ENCODE data around the gene MATR3.

DNA sequence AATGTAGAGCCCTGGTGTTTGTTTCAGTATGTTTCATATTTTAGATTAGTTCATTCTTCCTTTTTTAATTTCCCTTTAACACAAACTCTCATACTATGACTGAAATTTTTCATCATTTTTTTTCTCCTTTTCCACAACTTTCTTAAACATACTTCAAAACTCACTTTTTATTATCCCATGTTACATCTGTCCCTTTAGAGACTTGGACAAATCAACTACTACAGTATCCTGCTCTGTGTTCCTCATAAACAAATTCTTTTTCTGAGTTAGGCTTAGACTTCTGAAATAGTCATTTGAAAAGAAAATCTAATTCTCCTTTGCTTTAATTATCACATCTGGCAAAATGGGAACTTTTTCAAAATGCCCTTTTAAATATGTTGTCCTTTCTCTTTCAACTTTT, 15.3 kb downstream of the MATR3 start:
- TF ChIP-seq, protein P1, sequence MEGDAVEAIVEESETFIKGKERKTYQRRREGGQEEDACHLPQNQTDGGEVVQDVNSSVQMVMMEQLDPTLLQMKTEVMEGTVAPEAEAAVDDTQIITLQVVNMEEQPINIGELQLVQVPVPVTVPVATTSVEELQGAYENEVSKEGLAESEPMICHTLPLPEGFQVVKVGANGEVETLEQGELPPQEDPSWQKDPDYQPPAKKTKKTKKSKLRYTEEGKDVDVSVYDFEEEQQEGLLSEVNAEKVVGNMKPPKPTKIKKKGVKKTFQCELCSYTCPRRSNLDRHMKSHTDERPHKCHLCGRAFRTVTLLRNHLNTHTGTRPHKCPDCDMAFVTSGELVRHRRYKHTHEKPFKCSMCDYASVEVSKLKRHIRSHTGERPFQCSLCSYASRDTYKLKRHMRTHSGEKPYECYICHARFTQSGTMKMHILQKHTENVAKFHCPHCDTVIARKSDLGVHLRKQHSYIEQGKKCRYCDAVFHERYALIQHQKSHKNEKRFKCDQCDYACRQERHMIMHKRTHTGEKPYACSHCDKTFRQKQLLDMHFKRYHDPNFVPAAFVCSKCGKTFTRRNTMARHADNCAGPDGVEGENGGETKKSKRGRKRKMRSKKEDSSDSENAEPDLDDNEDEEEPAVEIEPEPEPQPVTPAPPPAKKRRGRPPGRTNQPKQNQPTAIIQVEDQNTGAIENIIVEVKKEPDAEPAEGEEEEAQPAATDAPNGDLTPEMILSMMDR (optimal IDR thresholded peaks at IDR 0.05 in 1 of 3, IDR thresholded peaks at IDR 0.05 in 1 of 3, conservative IDR thresholded peaks at IDR 0.05 in 1 of 3; ENCODE audit: extremely low read depth in 1 of 3, insufficient read depth in 2 of 3, low read length in 3 of 3) = no peak
- no peak for TF ChIP-seq EZH2 (IDR thresholded peaks at IDR 0.05; ENCODE audit: low read length)
